Measurements from ENCODE around the gene HNRNPM. TPM values are rescaled to one million over a fixed set of nuclear protein-coding genes. Genes with fewer than 3 reads are reported as not detected.
A peak's percentile ranks its signal among the peaks of the same experiment; 100 is the strongest.

Gene HNRNPM
- total RNA-seq, 1 experiment from 2014 or later = 204 TPM

DNA sequence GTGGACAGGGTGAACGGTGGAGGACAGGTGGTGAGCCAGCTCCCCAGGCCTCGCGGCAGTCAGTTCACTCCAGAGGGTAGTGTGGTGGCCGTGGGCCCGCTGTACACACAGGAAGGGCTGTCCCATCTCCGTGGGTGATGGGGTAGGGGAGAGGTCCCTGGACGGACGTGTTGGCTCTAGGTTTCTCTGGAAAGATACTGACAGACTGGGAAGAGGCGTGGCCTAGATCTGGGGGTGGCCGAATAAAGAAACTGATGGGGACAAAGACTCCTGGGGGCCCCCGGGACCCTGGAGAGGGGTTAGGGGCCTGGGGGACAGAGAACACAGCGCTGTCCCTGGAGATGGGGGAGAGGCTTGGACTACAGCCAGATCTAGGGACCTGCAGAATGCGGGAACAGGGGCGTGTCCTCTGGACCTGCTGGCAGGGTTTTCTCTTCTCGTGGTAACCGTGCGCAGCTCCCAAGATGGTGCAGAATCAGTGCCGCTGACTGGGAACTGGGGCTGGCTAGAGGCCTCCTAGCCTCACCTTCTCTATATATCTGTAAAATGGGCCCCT lies 61.7 kb downstream of the HNRNPM start:
- Mint-ChIP-seq H3K4me3 (ENCODE audit: low read depth, unreplicated experiment) (peak overlapping the region; percentile 91), H3K27me3 (ENCODE audit: unreplicated experiment) (no peaks in the 10 kb centered on the region), H3K27ac (ENCODE audit: unreplicated experiment) (no peak overlapping the region), H3K36me3 (ENCODE audit: insufficient read depth, unreplicated experiment) (peaks cover 18% of the 10 kb centered on the region), H3K9me3 (ENCODE audit: low read depth, unreplicated experiment) (no peaks in the 10 kb centered on the region), H3K4me1 (ENCODE audit: low read depth, unreplicated experiment) (no peaks in the 10 kb centered on the region)
- TF ChIP-seq, protein P1, sequence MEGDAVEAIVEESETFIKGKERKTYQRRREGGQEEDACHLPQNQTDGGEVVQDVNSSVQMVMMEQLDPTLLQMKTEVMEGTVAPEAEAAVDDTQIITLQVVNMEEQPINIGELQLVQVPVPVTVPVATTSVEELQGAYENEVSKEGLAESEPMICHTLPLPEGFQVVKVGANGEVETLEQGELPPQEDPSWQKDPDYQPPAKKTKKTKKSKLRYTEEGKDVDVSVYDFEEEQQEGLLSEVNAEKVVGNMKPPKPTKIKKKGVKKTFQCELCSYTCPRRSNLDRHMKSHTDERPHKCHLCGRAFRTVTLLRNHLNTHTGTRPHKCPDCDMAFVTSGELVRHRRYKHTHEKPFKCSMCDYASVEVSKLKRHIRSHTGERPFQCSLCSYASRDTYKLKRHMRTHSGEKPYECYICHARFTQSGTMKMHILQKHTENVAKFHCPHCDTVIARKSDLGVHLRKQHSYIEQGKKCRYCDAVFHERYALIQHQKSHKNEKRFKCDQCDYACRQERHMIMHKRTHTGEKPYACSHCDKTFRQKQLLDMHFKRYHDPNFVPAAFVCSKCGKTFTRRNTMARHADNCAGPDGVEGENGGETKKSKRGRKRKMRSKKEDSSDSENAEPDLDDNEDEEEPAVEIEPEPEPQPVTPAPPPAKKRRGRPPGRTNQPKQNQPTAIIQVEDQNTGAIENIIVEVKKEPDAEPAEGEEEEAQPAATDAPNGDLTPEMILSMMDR (IDR thresholded peaks at IDR 0.05; ENCODE audit: unreplicated experiment) = no peak
- intact Hi-C loops (cut with micrococcal nuclease; ENCODE audit: unreplicated experiment) = loop anchor here (2.0 kb wide), 2 partner anchors 26 to 152 kb away; no protein-coding TSS in a partner anchor
- BruUV-seq (replicated peaks) = no TSS peak
- no peak for DNase-seq
- CTCF ChIA-PET = interaction anchor here (0.6 to 1.5 kb wide), 2 partner anchors 73 to 153 kb away, joined by 4 to 10 read pairs; no protein-coding TSS in a partner anchor

DNA sequence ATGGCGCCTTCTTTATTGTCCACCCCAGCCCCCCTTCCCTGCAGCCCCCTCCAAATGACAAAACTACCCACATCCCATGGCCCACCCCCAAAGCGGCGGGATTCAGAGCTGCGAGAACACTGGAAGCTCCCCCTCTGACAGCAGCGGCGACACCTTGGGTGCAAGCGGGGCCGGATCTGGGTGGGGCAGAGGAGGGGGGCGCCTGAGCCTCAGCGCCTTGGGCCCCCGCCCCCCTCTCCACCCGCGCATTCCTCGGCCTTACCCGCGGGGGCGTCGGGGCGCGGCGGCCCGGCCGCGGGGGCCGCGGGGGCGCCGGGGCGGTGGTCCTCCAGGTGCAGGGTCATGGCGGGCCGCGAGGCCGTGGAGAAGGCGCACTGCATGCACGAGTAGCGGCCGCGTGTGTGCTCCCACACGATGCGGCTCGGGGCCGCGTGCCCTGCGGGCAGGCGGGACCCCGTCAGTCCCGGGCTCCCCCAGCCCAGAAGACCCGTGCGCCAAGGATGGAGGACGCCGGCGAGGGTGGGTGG lies 65.9 kb downstream of the HNRNPM start:
- Mint-ChIP-seq H3K27me3 (ENCODE audit: unreplicated experiment) (no peaks in the 10 kb centered on the region), H3K4me3 (ENCODE audit: low read depth, unreplicated experiment) (no peak overlapping the region), H3K36me3 (ENCODE audit: insufficient read depth, unreplicated experiment) (peaks cover 32% of the 10 kb centered on the region), H3K4me1 (ENCODE audit: low read depth, unreplicated experiment) (no peaks in the 10 kb centered on the region), H3K9me3 (ENCODE audit: low read depth, unreplicated experiment) (no peaks in the 10 kb centered on the region), H3K27ac (ENCODE audit: unreplicated experiment) (no peak overlapping the region)
- CTCF ChIA-PET = interaction anchor here (0.6 kb wide), 1 partner anchor 1621 kb away, joined by 6 read pairs; no protein-coding TSS in a partner anchor
- TF ChIP-seq, protein P1 (IDR thresholded peaks at IDR 0.05; ENCODE audit: unreplicated experiment) = no peak
- no TSS peak for BruUV-seq (replicated peaks)
- no peak for DNase-seq
- intact Hi-C loops (cut with micrococcal nuclease; ENCODE audit: unreplicated experiment) = no loop called here

DNA sequence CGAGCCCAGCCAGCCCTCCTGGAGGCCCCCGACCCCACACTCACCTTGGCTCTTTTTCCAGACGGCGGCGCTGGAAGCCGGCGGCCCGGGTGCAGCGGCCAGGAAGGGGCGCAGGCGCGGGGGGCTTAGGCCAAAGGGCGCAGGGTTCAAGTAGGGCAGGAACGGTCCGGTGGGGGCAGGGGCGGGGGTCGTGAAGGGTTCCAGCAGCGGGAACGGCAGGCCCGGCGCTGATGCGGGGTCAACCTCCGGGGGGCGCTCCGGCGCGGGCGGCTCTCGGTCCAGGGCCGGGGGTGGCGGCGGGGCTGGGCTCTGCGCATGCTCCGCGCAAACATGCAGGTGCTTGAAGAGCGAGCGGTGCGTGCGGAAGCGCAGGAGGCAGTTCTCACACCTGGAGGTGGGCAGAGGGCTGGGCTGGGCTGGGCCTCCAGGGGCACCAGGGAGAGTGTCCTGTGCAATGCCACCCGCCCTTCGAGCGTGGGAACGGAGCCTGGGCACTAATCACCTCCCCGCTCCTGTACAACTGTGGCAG lies 66.9 kb downstream of the HNRNPM start:
- no TSS peak for BruUV-seq (replicated peaks)
- no peaks in the 10 kb centered on the region for H3K4me1 Mint-ChIP-seq (ENCODE audit: low read depth, unreplicated experiment)
- intact Hi-C loops (cut with micrococcal nuclease; ENCODE audit: unreplicated experiment) = no loop called here
- H3K9me3 Mint-ChIP-seq (ENCODE audit: low read depth, unreplicated experiment) = no peaks in the 10 kb centered on the region
- CTCF ChIA-PET = interaction anchor here (0.5 kb wide), 1 partner anchor 193 kb away, joined by 4 read pairs; no protein-coding TSS in a partner anchor
- H3K36me3 Mint-ChIP-seq (ENCODE audit: insufficient read depth, unreplicated experiment) = peaks cover 24% of the 10 kb centered on the region
- DNase-seq = no peak
- no peaks in the 10 kb centered on the region for H3K27me3 Mint-ChIP-seq (ENCODE audit: unreplicated experiment)
- H3K27ac Mint-ChIP-seq (ENCODE audit: unreplicated experiment) = no peak overlapping the region
- H3K4me3 Mint-ChIP-seq (ENCODE audit: low read depth, unreplicated experiment) = no peak overlapping the region
- TF ChIP-seq, protein P1 (IDR thresholded peaks at IDR 0.05; ENCODE audit: unreplicated experiment) = no peak

DNA sequence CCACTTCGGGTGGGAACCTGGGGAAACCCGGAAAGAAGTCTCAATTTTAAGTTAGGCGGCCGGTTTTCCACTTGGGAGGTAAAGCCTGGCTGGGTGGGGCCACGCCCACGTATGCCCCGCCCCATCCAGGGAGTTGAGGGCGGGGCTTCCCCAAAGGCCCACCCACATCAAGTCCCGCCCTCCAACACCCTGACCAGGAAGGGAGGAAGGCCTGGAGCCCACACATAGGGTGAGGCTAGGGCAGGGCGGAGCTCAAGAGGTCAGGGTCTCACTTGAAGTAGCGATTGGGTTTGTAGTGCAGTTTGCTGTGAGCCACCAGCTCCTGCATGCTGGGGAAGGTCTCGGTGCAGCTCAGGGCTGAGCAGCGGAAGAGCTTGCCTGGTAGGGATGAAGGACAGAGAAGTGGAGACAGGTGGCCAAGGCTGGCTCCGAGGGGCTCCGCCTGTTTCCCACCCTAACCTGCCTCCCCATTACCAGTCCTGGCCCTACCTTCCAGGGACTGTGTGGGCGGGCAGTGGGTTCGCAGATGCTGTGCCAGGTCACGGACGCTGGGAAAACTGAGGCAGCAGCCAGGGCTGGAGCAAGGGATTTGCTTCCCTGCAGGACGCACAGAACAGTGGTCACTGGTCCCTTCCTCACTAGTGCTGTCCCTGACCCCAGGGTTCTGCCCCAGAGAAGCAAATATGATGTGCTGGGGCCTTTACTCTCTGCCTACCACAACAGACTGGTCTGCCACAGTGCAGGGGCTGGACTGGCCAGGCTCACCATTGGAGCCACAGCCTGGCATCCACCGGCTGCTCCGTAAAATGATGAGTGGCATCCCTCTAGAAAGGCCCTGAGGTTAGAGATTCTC lies 67.6 kb downstream of the HNRNPM start:
- peaks cover 6% of the 10 kb centered on the region for H3K27me3 Mint-ChIP-seq (ENCODE audit: unreplicated experiment)
- peak overlapping the region; percentile 97 for H3K4me3 Mint-ChIP-seq (ENCODE audit: low read depth, unreplicated experiment)
- TF ChIP-seq, protein P1 (IDR thresholded peaks at IDR 0.05; ENCODE audit: unreplicated experiment) = no peak
- no peaks in the 10 kb centered on the region for H3K9me3 Mint-ChIP-seq (ENCODE audit: low read depth, unreplicated experiment)
- BruUV-seq (replicated peaks) = no TSS peak
- peaks cover 20% of the 10 kb centered on the region for H3K36me3 Mint-ChIP-seq (ENCODE audit: insufficient read depth, unreplicated experiment)
- no peaks in the 10 kb centered on the region for H3K4me1 Mint-ChIP-seq (ENCODE audit: low read depth, unreplicated experiment)
- CTCF ChIA-PET = interaction anchor here (0.5 kb wide), 1 partner anchor 193 kb away, joined by 4 read pairs; no protein-coding TSS in a partner anchor
- H3K27ac Mint-ChIP-seq (ENCODE audit: unreplicated experiment) = no peak overlapping the region
- DNase-seq = peak; percentile 16
- intact Hi-C loops (cut with micrococcal nuclease; ENCODE audit: unreplicated experiment) = no loop called here
